GM18873 (cell line): ENCODE results near the gene AKAP6.
A peak's percentile ranks its signal among the peaks of the same experiment; 100 is the strongest.

Experiments used
- ATAC-seq: cut with Tn5 transposase; IDR thresholded peaks from one replicate; pipeline ENCODE4 v1.9.1; 2021; ENCODE audit warnings: mild to moderate bottlenecking, moderate library complexity, moderate number of reproducible peaks; ENCODE audit not compliant: unreplicated experiment, low FRiP score

AKAP6 gene

GRCh38 chr14:32602699-32603098 is 273.6 kb downstream of the AKAP6 start:
- ATAC-seq = no peak

GRCh38 chr14:32603992-32604565 is 275.0 kb downstream of the AKAP6 start:
- peak; percentile 83 for ATAC-seq

- ATAC-seq = peak; percentile 45
Measured at GRCh38 chr14:32606301-32606700, 277.2 kb downstream of the AKAP6 start.

- no peak for ATAC-seq
Measured at GRCh38 chr14:32607399-32607798, 278.3 kb downstream of the AKAP6 start.

- ATAC-seq = no peak
Measured at GRCh38 chr14:32608857-32609256, 279.8 kb downstream of the AKAP6 start.

DNA sequence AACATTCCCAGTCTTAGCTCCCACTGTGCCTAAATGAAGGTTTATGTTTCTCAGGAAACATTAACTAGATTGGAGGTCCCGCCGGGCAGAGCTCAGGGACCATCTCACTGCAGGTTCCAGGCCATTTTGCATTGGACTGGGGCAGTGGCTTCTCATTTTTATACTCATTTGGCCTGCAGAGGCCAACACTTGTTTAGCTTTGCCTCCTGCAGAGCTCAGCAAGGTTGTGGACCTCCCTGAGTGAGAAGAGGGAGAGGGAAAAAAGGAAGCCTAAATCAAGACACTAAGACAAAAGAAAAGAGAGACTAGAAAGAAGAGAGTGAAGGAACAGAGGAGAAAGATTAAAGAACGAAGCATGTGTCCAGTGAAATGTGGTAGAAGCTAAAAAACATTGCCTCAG is 280.3 kb downstream of the AKAP6 start:
- ATAC-seq = no peak

DNA sequence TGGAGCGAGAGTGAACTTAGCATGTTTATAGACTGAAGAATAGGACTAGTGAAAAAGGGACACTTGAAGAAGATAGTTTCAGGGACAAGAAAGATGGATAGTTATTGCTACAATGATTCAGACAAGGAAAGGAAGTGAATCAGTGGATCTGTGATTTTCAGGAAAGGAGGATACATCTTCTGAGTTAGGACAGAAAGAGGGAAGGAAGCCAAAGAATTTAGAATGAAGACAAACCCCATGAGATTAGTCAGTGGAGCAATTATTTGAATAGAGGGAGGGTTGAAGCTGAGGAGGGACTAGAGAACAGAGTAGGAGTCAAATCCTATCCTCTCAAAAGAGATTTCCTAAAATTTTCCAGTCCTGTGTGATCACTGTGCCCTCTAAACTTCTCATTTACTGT is 282.7 kb downstream of the AKAP6 start:
- ATAC-seq = no peak

- ATAC-seq = no peak
Measured at GRCh38 chr14:32618991-32619390, 289.9 kb downstream of the AKAP6 start.

- ATAC-seq = no peak
Measured at GRCh38 chr14:32620303-32620702, 291.2 kb downstream of the AKAP6 start.

DNA sequence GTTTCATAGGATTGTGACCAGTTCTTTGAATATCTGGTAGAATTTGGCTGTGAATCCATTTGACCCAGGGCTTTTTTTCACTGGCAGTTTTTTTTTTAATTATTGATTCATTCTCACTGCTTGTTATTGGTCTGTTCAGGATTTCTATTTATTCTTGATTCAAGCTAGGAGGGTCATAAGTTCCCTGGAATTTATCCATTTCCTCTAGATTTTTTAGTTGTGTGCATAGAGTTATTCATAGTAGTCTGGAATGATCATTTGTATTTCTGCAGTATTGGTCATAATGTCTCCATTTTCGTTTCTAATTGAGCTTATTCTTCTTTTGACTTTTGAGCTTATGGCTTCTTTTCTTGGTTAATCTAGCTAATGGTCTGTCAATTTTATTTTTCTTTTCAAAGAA is 291.6 kb downstream of the AKAP6 start:
- no peak for ATAC-seq

GRCh38 chr14:32621585-32621984 is 292.5 kb downstream of the AKAP6 start:
- no peak for ATAC-seq

- no peak for ATAC-seq
Measured at GRCh38 chr14:32622742-32623141, 293.6 kb downstream of the AKAP6 start.

- ATAC-seq = no peak
Measured at GRCh38 chr14:32623300-32624093, 294.4 kb downstream of the AKAP6 start.

DNA sequence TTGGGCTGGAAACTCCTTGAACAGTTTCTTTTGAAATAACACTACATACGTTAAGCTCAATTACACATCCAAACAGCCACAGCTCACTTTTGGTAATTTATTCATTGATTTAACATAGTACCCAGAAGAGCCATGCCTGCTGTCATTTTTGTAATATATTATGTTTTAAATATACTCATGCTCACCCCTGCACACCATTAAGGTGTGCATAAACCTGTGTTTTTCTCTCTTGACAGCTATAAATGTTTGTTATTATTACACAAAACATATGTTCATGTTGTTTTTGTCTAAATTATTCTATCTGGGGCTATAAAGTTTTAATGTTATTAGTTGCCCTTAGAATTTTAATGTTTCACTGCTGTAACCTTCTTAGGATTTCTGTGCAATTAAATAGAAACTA is 296.1 kb downstream of the AKAP6 start:
- ATAC-seq = no peak

DNA sequence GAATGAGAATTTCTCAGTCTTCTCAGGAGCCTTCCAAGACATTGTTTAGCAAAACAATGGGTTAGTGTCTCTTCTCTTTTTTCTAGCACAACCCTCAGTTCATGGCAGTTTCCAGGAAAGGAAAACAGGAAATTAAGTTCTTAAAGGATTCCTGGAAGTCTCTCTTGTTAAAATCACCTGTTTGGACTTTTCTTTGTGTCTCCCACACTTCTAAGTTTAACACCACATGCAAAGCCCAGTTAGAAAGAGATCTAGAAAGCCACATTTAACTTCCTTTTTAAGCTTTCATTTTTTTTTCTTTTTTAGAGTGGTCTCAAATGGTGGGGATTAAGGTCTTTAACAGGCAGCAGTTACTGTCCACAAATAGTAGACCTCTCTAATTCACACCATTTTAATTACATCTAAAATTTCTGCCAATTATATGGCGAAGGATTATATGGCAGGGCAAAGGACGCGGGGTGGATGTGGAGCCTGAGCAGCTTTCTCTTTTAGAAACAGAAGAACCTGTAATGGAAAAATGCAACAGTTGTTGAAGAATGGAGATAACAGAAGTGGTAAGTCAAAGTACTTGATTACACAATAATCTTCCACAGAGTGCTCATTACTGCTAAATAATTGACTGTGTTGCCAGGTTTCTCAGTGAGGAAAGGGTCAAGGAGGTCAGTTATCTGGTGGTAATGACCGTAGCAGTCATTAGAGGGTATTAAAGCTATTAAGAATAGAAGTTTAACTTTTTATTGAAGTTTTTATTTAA is 298.6 kb downstream of the AKAP6 start:
- no peak for ATAC-seq

DNA sequence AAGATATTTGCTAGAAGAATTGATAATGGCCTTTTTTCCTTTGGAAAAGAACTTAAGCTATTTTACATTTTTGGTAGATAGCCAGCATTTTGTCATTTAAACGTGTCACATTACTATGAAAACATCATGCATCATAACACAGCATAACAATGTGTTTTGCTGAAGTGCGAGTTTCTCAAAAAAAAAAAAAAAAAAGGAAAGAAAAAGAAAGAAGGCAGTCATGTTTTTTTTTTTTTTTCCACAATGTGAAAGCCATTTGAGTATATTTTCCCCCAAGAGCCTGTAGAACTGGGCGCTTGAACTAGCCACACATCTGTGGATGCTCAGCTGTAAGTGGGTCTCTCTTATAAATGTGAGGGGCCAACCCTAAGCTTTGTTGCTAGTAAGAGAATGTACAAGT is 300.1 kb downstream of the AKAP6 start:
- no peak for ATAC-seq

- ATAC-seq = no peak
Measured at GRCh38 chr14:32630701-32631100, 301.6 kb downstream of the AKAP6 start.

GRCh38 chr14:32633224-32633859 is 304.2 kb downstream of the AKAP6 start:
- ATAC-seq = no peak

DNA sequence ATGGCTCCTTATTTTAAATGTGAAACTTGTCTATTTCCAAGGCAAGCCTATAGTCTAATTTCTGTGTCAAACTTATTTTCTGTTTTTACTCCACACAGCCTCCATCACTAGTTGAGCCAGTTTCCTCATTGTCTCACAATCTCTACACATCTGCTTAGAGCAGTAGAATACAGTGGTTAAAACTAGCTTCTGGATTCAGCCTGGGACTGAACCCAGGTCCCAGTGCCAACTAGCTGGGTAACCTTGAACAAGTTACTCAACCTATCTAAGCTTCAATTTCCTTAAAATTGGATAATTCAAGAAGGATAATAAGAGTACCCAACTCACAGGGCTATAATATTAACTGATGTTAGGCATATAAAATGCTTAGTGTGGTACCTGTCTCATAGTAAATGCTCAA is 304.8 kb downstream of the AKAP6 start:
- no peak for ATAC-seq

- ATAC-seq = no peak
Measured at GRCh38 chr14:32635061-32635719, 306.1 kb downstream of the AKAP6 start.

- ATAC-seq = no peak
Measured at GRCh38 chr14:32637582-32637981, 308.5 kb downstream of the AKAP6 start.
